Ectodermal cell (in vitro differentiated cells): ENCODE measurements around the gene ANKAR.
"Not testable (repeated sequence)": the region's sequence is repeated elsewhere in the genome, so short reads cannot be mapped to it uniquely, and the experiment has no call there.

Experiments used
- H3K27ac ChIP-seq: 2 replicates; pipeline ENCODE4 v1.7.0; 2013; ENCODE audit warnings: mild to moderate bottlenecking, low read depth, low read length; ENCODE audit not compliant: insufficient read depth, poor library complexity, severe bottlenecking
- H3K27me3 ChIP-seq: 2 replicates; pipeline ENCODE4 v1.7.0; 2013; ENCODE audit warnings: mild to moderate bottlenecking, low read length; ENCODE audit not compliant: insufficient read depth, control insufficient read depth, poor library complexity, severe bottlenecking
- H3K36me3 ChIP-seq: one replicate; pipeline ENCODE4 v1.7.0; 2013; ENCODE audit warnings: low read length; ENCODE audit not compliant: control insufficient read depth, insufficient read depth
- H3K4me1 ChIP-seq: one replicate; pipeline ENCODE4 v1.7.0; 2013; ENCODE audit warnings: low read length; ENCODE audit not compliant: control insufficient read depth, insufficient read depth
- H3K4me3 ChIP-seq: 2 replicates; pipeline ENCODE4 v1.7.0; 2013; ENCODE audit warnings: low read depth, low read length, control low read depth; ENCODE audit not compliant: insufficient read depth
- H3K9me3 ChIP-seq: 2 replicates; pipeline ENCODE4 v1.7.0; 2013; ENCODE audit warnings: mild to moderate bottlenecking, low read length, moderate library complexity; ENCODE audit not compliant: control insufficient read depth
- WGBS, 2 experiments: methylation state at CpG; one replicate each; pipeline ENCODE4 v1.1.7; 2013; ENCODE audit warnings: missing lambda C conversion rate in 2 of 2; 5-methylcytosine and 5-hydroxymethylcytosine counted together

The ANKAR gene

GRCh38 chr2:189709501-189710221, 35.2 kb downstream of the ANKAR start:
- H3K9me3 ChIP-seq: no peaks in the 10 kb centered on the region
- no peaks in the 10 kb centered on the region for H3K4me1 ChIP-seq
- 84 to 90% methylated on average over 4 to 5 of the region's 5 CpGs for WGBS, 2 experiments
- H3K36me3 ChIP-seq: no peaks in the 10 kb centered on the region
- no peaks in the 10 kb centered on the region for H3K27me3 ChIP-seq
- no peak overlapping the region for H3K27ac ChIP-seq
- no peak overlapping the region for H3K4me3 ChIP-seq

GRCh38 chr2:189717593-189717992, 43.1 kb downstream of the ANKAR start:
- not testable (repeated sequence) for H3K9me3 ChIP-seq, H3K4me3 ChIP-seq, H3K36me3 ChIP-seq, H3K4me1 ChIP-seq, H3K27ac ChIP-seq, H3K27me3 ChIP-seq
- WGBS, 2 experiments: 69 to 100% methylated on average over 1 of the region's 1 CpG

GRCh38 chr2:189719571-189719970, 45.1 kb downstream of the ANKAR start:
- H3K36me3 ChIP-seq: no peaks in the 10 kb centered on the region
- no peak overlapping the region for H3K27ac ChIP-seq
- H3K9me3 ChIP-seq: no peaks in the 10 kb centered on the region
- no peaks in the 10 kb centered on the region for H3K4me1 ChIP-seq
- no peak overlapping the region for H3K4me3 ChIP-seq
- H3K27me3 ChIP-seq: no peaks in the 10 kb centered on the region
- WGBS, 2 experiments: 94 to 95% methylated on average over 3 of the region's 4 CpGs

GRCh38 chr2:189723192-189723591, 48.7 kb downstream of the ANKAR start:
- Histone ChIP-seq H3K4me3 (no peak overlapping the region), H3K4me1 (no peaks in the 10 kb centered on the region), H3K36me3 (no peaks in the 10 kb centered on the region), H3K9me3 (no peaks in the 10 kb centered on the region), H3K27ac (no peak overlapping the region), H3K27me3 (no peaks in the 10 kb centered on the region)
